Cardiac fibroblast (primary cell): ENCODE measurements around the gene KCNMB1.

Experiments used
- DNase-seq, 2 donors: peaks; one replicate each; pipeline versions ENCODE4 v3.0.0 to v3.0.0-alpha.2; 2010; ENCODE audit warnings: low read depth in 2 of 2
- H3K4me3 ChIP-seq, 2 donors: replicated peaks in 1 of 2; 1 replicate in 1 of 2; 2 replicates in 1 of 2; pipeline ENCODE4 v1.5.1; 2011; ENCODE audit warnings: low read depth in 2 of 2, low read length in 2 of 2, mild to moderate bottlenecking in 2 of 2, moderate library complexity in 1 of 2
- TF ChIP-seq, protein P1 (sequence below): IDR thresholded peaks from one replicate; pipeline ENCODE4 v1.5.1; 2011; ENCODE audit warnings: low read depth, mild to moderate bottlenecking, low read length, inconsistent platforms

Gene KCNMB1

GRCh38 chr5:170342153-170342725, 46.9 kb downstream of the KCNMB1 start:
- peak in 1 of 2 donors; percentile 8 for DNase-seq
- no peak overlapping the region for H3K4me3 ChIP-seq
- TF ChIP-seq, protein P1, sequence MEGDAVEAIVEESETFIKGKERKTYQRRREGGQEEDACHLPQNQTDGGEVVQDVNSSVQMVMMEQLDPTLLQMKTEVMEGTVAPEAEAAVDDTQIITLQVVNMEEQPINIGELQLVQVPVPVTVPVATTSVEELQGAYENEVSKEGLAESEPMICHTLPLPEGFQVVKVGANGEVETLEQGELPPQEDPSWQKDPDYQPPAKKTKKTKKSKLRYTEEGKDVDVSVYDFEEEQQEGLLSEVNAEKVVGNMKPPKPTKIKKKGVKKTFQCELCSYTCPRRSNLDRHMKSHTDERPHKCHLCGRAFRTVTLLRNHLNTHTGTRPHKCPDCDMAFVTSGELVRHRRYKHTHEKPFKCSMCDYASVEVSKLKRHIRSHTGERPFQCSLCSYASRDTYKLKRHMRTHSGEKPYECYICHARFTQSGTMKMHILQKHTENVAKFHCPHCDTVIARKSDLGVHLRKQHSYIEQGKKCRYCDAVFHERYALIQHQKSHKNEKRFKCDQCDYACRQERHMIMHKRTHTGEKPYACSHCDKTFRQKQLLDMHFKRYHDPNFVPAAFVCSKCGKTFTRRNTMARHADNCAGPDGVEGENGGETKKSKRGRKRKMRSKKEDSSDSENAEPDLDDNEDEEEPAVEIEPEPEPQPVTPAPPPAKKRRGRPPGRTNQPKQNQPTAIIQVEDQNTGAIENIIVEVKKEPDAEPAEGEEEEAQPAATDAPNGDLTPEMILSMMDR: no peak

DNA sequence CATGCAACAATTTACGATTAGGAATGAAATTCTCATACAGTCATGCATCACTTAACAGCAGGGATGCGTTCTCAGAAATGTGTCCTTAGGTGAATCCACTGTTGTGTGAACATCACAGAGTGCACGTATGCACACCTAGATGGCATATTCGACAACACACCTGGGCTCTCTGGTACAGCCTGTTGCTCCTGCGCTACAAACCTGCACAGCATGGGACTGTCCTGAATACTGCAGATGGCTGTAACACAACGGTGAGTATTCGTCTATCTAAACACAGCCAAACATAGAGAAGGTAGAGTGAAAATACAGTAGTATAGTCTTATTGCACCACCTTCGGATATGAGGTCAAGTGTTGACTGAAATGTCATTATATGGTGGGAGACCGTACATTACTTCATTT, 47.6 kb downstream of the KCNMB1 start:
- DNase-seq: no peak
- TF ChIP-seq, protein P1: no peak
- no peak overlapping the region for H3K4me3 ChIP-seq

DNA sequence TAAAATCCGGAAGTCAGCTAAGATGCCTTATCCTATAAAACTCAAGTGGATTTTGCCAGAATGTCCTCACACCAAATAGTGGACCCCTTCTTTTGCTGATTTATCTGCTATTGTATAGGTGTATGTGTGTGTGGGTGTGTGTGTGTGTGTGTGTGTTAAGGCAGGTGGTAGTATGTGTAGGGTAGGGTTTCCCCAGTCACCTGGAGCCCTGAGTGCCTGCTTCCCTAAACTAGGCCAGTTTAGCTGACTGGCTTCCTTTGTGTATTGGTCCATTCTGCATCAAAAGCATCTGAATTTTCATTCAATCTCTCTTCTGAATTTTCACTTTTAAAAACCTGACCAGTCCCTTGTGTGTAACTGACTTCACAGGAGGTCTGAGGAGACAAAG, 49.4 kb downstream of the KCNMB1 start:
- TF ChIP-seq, protein P1: no peak
- no peak for DNase-seq
- no peak overlapping the region for H3K4me3 ChIP-seq

DNA sequence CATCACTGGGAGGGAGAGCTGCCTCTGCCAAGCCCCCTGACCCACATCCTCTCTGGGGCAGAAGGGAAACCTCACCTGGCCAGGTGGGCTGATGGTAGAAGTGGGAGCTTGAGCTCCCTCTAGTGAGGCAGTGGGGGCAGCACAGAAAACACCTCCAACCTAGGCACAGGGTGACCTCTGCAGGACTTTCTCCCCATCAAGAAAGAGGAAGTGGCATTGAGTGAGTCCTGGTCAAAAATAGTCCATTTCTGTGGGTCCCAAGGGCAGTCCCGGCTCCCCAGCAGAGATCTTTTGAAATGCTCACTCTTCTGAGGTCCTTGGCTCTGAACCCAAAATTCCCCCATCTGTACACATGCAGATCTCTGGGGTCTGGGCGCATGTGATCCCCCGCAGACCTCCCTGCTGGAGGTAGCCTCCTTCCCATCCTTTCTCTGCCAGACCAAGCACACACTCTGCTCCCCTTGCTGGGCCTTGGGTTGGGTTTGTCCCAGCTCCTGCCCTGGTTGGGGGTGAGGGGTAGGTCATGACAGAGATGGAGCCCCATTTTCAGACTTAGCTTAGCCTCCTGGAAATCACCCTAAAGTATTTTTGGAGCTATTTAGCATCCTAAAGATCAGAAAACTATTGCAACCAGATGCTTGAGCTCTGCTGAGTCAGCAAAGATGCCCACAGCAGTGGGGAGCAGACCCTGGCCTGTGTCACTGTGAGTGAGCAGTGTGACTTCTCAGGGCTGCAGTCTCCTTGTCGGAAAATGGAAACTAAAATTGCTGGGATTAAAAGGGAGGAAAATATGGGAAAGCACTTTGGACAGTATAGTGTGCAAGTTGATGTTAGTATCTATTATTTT, 50.0 kb downstream of the KCNMB1 start:
- DNase-seq: no peak
- TF ChIP-seq, protein P1: no peak
- H3K4me3 ChIP-seq: no peak overlapping the region

- no peak overlapping the region for H3K4me3 ChIP-seq
- TF ChIP-seq, protein P1: no peak
- no peak for DNase-seq
Observed at GRCh38 chr5:170338291-170338690, 50.9 kb downstream of the KCNMB1 start.

GRCh38 chr5:170337045-170337733, 52.0 kb downstream of the KCNMB1 start:
- TF ChIP-seq, protein P1: no peak
- H3K4me3 ChIP-seq: no peak overlapping the region
- DNase-seq: no peak
